OCI-LY7 (cell line): ENCODE results near the gene SLC37A1. TPM values are rescaled to one million over a fixed set of nuclear protein-coding genes. Genes with fewer than 3 reads are reported as not detected.

Source experiments
- BruUV-seq: library from RNA; stranded (reverse); fragments of 400-500 nt; replicated peaks from 2 replicates; lab custom pipeline; 2021; lab: Mats Ljungman, UMichigan
- CTCF ChIA-PET: fragments of 300-600 bp; sonication (Branson Sonifier 250); formaldehyde crosslinking; loops from one replicate; lab custom pipeline; 2022; ENCODE audit warnings: antibody characterized with exemption; ENCODE audit not compliant: unreplicated experiment; lab: Charles Lee
- POLR2A ChIA-PET: fragments of 300-600 bp; sonication (Branson Sonifier 250); formaldehyde crosslinking; loops from one replicate; lab custom pipeline; 2022; ENCODE audit warnings: antibody characterized with exemption; lab: Charles Lee
- DNase-seq: peaks from one replicate; pipeline ENCODE4 v3.0.0-alpha.2; 2015; ENCODE audit warnings: low spot score
- H2AFZ ChIP-seq: fragments of 200-600 bp; sonication (generic), shearing (Covaris generic); 2 replicates; pipeline ENCODE4 v1.6.1; 2014; ENCODE audit warnings: mild to moderate bottlenecking, antibody characterized with exemption, low read length, moderate library complexity
- H3K27ac ChIP-seq: fragments of 200-600 bp; sonication (generic); 2 replicates; pipeline ENCODE4 v1.5.1; 2014; ENCODE audit warnings: mixed run types, low read depth, mild to moderate bottlenecking, moderate library complexity, low read length, inconsistent platforms; ENCODE audit not compliant: poor library complexity, severe bottlenecking
- H3K36me3 ChIP-seq: fragments of 200-600 bp; sonication (generic); 2 replicates; pipeline ENCODE4 v1.6.1; 2014; ENCODE audit warnings: mild to moderate bottlenecking, antibody characterized with exemption, low read length, moderate library complexity, mixed read lengths; ENCODE audit not compliant: insufficient read depth
- H3K4me1 ChIP-seq: fragments of 200-600 bp; sonication (generic); 2 replicates; pipeline ENCODE4 v1.5.1; 2014; ENCODE audit warnings: mild to moderate bottlenecking, low read length; ENCODE audit not compliant: insufficient read depth, poor library complexity, severe bottlenecking
- H3K4me2 ChIP-seq: fragments of 200-600 bp; sonication (generic); 2 replicates; pipeline ENCODE4 v1.6.1; 2014; ENCODE audit warnings: mild to moderate bottlenecking, low read length
- H3K4me3 ChIP-seq: fragments of 200-600 bp; sonication (generic); 2 replicates; pipeline ENCODE4 v1.5.1; 2014; ENCODE audit warnings: mild to moderate bottlenecking, low read depth, low read length; ENCODE audit not compliant: poor library complexity, severe bottlenecking
- H3K79me2 ChIP-seq: fragments of 200-600 bp; sonication (generic); 2 replicates; pipeline ENCODE4 v1.6.1; 2016; ENCODE audit warnings: low read depth, mild to moderate bottlenecking, low read length, moderate library complexity, mixed read lengths; ENCODE audit not compliant: insufficient read depth
- H3K9me2 ChIP-seq: fragments of 200-600 bp; sonication (generic); 2 replicates; pipeline ENCODE4 v1.6.1; 2016; ENCODE audit warnings: mild to moderate bottlenecking, low read length, mixed read lengths; ENCODE audit not compliant: insufficient read depth
- H3K9me3 ChIP-seq: fragments of 200-600 bp; sonication (generic); 2 replicates; pipeline ENCODE4 v1.6.1; 2014; ENCODE audit warnings: mild to moderate bottlenecking, mixed run types, low read length, mixed read lengths
- H4K20me1 ChIP-seq: fragments of 200-600 bp; sonication (generic); 2 replicates; pipeline ENCODE4 v1.6.1; 2014; ENCODE audit warnings: mild to moderate bottlenecking, antibody characterized with exemption, low read length, moderate library complexity, mixed read lengths; ENCODE audit not compliant: insufficient read depth
- CTCF ChIP-seq: fragments of 200-600 bp; sonication (generic); conservative IDR thresholded peaks from 2 replicates; pipeline ENCODE4 v1.5.1; 2014; ENCODE audit warnings: mild to moderate bottlenecking, antibody characterized with exemption, low read length, moderate library complexity, mixed read lengths
- EZH2phosphoT487 ChIP-seq: fragments of 200-600 bp; sonication (generic); IDR thresholded peaks from 2 replicates; pipeline ENCODE4 v1.6.1; 2018; ENCODE audit warnings: low read depth, borderline replicate concordance, mild to moderate bottlenecking, mixed run types, antibody characterized with exemption, low read length, moderate library complexity, mixed read lengths
- intact Hi-C: fragments of 100-400 bp; cut with micrococcal nuclease; formaldehyde crosslinking; loops from one replicate; pipeline ENCODE4 v1.10.0; 2022; ENCODE audit not compliant: unreplicated experiment
- total RNA-seq, 2 experiments: library from RNA; depleted of rRNA in 1 of 2; stranded (reverse); fragments of >200 nt in 1 of 2; shearing (Covaris generic) in 1 of 2; gene quantifications; 2 replicates each; pipeline ENCODE4 v1.2.3, GENCODE V29; 2014 to 2022

Gene SLC37A1
- total RNA-seq, 2 experiments from 2014 or later = 22.5 to 27.6 TPM

DNA sequence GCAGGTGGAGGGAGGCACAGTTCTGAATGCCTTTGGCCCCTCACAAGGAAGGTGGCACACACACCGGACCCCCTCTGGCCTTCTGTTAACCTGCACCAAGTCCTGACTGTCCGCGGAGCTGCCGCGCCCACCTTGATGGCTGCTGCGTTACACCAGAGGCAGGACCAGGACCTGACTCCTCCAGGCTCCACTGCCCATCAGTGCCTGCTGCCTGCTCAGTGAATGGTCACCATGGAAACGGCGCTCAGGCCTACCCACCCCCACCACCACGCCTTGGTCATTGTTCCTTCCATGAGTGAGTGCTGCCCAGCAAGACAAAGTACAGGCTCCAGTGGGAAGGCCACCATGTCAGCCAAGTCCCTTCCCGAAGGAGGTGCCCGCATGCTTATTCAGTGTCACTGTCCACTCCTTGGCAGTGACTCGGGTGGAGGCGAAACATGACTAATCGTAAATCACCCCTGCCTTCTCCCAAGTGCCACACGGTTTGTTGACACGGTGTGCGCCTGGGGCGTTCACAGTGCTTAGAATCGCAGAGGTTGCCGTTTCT, 57.3 kb downstream of the SLC37A1 start:
- TF ChIP-seq EZH2phosphoT487 = no peak
- no peak for TF ChIP-seq CTCF
- Histone ChIP-seq H3K36me3 (peaks cover 35% of the 10 kb centered on the region), H3K79me2 (no peaks in the 10 kb centered on the region), H4K20me1 (no peaks in the 10 kb centered on the region), H3K27ac (no peak overlapping the region), H2AFZ (no peak overlapping the region), H3K4me2 (no peak overlapping the region), H3K4me3 (no peak overlapping the region), H3K4me1 (no peaks in the 10 kb centered on the region), H3K9me3 (0 out of 2 replicates have a peak, but pooled peaks cover 7% of the 10 kb centered on the region), H3K9me2 (no peaks in the 10 kb centered on the region)
- no TSS peak for BruUV-seq
- POLR2A ChIA-PET = no interaction called here
- no peak for DNase-seq
- intact Hi-C loops = loop anchor here (10.0 kb wide), 1 partner anchor 64 kb away; no protein-coding TSS in a partner anchor
- CTCF ChIA-PET = no interaction called here

DNA sequence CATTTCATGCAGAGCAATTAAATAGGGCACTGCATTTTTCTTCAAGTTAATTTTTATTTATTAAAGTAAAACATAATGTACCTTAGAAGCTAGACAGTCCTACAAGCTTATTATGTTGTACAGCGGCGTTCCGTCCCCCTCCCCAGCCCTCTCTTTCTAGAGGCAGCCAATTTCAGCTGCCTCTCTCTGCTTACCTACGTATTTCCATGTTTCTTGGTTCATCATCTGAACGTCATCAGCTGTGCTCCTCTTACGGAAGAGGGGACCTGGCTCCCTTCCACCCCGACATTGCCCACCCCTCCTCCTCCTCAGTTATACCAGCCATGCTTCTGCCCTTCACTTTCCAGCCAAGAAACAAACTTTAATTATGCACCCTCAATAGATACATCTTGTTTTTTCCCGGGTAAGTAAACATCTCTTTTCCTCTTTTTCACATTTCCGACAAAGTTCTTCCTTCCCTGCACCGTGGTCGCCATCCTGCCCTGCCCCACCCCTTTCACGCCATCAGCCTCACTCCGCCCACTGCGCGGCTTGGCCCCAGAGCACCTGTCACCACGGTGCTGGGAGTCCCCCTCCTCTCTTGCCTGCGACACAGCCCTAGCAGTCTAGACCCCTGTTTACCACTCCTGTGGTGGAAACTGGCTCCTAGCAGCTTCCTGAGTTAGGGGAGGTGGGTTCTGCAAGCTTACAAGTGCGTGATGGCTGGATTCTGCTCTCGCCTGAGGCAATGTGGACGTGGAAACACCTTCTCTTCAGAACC, 57.9 kb downstream of the SLC37A1 start:
- no peaks in the 10 kb centered on the region for H3K4me1 ChIP-seq
- H3K9me2 ChIP-seq = no peaks in the 10 kb centered on the region
- no peaks in the 10 kb centered on the region for H3K79me2 ChIP-seq
- ChIA-PET POLR2A (no interaction called here), CTCF (no interaction called here)
- H3K4me3 ChIP-seq = no peak overlapping the region
- no peak for TF ChIP-seq EZH2phosphoT487
- TF ChIP-seq CTCF = no peak
- no TSS peak for BruUV-seq
- H3K36me3 ChIP-seq = peaks cover 41% of the 10 kb centered on the region
- H4K20me1 ChIP-seq = no peaks in the 10 kb centered on the region
- H3K4me2 ChIP-seq = no peak overlapping the region
- no peak overlapping the region for H2AFZ ChIP-seq
- intact Hi-C loops = loop anchor here (10.0 kb wide), 1 partner anchor 63 kb away; no protein-coding TSS in a partner anchor
- 0 out of 2 replicates have a peak, but pooled peaks cover 10% of the 10 kb centered on the region for H3K9me3 ChIP-seq
- no peak for DNase-seq
- no peak overlapping the region for H3K27ac ChIP-seq
